PC-3 (cell line): ENCODE results near the gene STARD10.

Source experiments
- EZH2 ChIP-seq: fragments of 300-600 bp; sonication (generic); IDR thresholded peaks from one replicate; pipeline ENCODE4 v1.6.1; 2017; ENCODE audit warnings: antibody characterized with exemption, mild to moderate bottlenecking, low read length; ENCODE audit not compliant: unreplicated experiment
- EZH2phosphoT487 ChIP-seq: fragments of 300-600 bp; sonication (generic); IDR thresholded peaks from 2 replicates; pipeline ENCODE4 v1.6.1; 2018; ENCODE audit warnings: mild to moderate bottlenecking, antibody characterized with exemption, low read length, borderline replicate concordance
- TF ChIP-seq, protein P1 (sequence below): fragments of 300-600 bp; sonication (generic); conservative IDR thresholded peaks from 2 replicates; pipeline ENCODE4 v1.5.1; 2017; ENCODE audit warnings: antibody characterized with exemption, low read depth, mild to moderate bottlenecking, low read length

DNA sequence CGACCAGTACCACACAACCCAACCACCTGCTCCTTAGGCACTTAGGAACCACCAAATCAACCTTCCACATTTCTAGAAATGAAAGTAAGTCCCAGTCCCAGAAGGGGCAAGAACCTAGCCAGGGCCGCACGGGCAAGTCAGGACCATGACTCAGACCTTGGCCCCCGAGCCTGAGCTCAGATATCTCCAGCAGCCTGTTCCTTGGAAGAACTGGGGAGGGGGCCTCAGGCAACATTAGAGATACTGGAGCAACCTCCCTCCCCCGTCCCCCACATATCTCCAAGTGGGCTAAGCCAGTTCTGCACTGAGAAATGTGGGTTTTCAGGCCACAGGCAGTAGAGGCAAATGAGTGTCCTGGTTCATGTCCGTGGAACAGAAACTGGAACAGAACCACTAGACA, 49.4 kb downstream of the STARD10 start:
- TF ChIP-seq, protein P1, sequence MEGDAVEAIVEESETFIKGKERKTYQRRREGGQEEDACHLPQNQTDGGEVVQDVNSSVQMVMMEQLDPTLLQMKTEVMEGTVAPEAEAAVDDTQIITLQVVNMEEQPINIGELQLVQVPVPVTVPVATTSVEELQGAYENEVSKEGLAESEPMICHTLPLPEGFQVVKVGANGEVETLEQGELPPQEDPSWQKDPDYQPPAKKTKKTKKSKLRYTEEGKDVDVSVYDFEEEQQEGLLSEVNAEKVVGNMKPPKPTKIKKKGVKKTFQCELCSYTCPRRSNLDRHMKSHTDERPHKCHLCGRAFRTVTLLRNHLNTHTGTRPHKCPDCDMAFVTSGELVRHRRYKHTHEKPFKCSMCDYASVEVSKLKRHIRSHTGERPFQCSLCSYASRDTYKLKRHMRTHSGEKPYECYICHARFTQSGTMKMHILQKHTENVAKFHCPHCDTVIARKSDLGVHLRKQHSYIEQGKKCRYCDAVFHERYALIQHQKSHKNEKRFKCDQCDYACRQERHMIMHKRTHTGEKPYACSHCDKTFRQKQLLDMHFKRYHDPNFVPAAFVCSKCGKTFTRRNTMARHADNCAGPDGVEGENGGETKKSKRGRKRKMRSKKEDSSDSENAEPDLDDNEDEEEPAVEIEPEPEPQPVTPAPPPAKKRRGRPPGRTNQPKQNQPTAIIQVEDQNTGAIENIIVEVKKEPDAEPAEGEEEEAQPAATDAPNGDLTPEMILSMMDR, result no peak
- TF ChIP-seq EZH2, result no peak
- no peak for TF ChIP-seq EZH2phosphoT487
